ENCODE measurements around the gene EPS8L2.
A peak's percentile ranks its signal among the peaks of the same experiment; 100 is the strongest.

The EPS8L2 gene

GRCh38 chr11:746289-747157, 40.5 kb downstream of the EPS8L2 start:
- DNase-seq (ENCODE audit: low read depth in 1 of 2, low spot score in 1 of 2), result peak in 1 of 2 experiments; percentile 67
- TF ChIP-seq REST (IDR thresholded peaks at IDR 0.05; ENCODE audit: insufficient replicate concordance, low read depth) (no peak), POLR2AphosphoS5 (IDR thresholded peaks at IDR 0.05; ENCODE audit: low read depth) (0 out of 2 replicates have a peak, but pooled peaks have one; percentile 11)
- H3K4me3 ChIP-seq (replicated peaks; ENCODE audit: insufficient read depth, low read length), result peak overlapping the region; percentile 91
- H3K27ac ChIP-seq (replicated peaks), result peak overlapping the region; percentile 92
- H3K27me3 ChIP-seq (ENCODE audit: insufficient read depth, poor library complexity, severe bottlenecking), result no peaks in the 10 kb centered on the region

GRCh38 chr11:747158-748006, 41.4 kb downstream of the EPS8L2 start, which contains the start of gene TALDO1:
Gene TALDO1, plus strand, starts transcription at chr11:747464. Its CDS starts 18 bp downstream, at chr11:747482.
- peak; percentile 77 to 91 for DNase-seq (ENCODE audit: low read depth in 1 of 2, low spot score in 1 of 2)
- Histone ChIP-seq H3K27ac (replicated peaks) (peak within 1 kb of the TSS; percentile 92), H3K27me3 (ENCODE audit: insufficient read depth, poor library complexity, severe bottlenecking) (no peaks in the 10 kb centered on the region), H3K4me3 (replicated peaks; ENCODE audit: insufficient read depth, low read length) (peak within 1 kb of the TSS; percentile 91)
- TF ChIP-seq CTCF (IDR thresholded peaks at IDR 0.05; ENCODE audit: insufficient read depth, low read length), result no peak
- TF ChIP-seq GABPA (IDR thresholded peaks at IDR 0.05; ENCODE audit: low read depth), result no peak
- TF ChIP-seq POLR2AphosphoS5 (IDR thresholded peaks at IDR 0.05; ENCODE audit: low read depth), result no peak; the same call in none of the 2 replicates
- TF ChIP-seq REST (IDR thresholded peaks at IDR 0.05; ENCODE audit: insufficient replicate concordance, low read depth), result no peak
- TF ChIP-seq SPI1 (IDR thresholded peaks at IDR 0.05; ENCODE audit: borderline replicate concordance, low read depth), result no peak

GRCh38 chr11:748007-748359, 42.0 kb downstream of the EPS8L2 start:
- peak; percentile 48 to 51 for DNase-seq (ENCODE audit: low read depth in 1 of 2, low spot score in 1 of 2)
- TF ChIP-seq POLR2AphosphoS5 (IDR thresholded peaks at IDR 0.05; ENCODE audit: low read depth) (no peak; the same call in 1 of the 2 replicates), CTCF (IDR thresholded peaks at IDR 0.05; ENCODE audit: insufficient read depth, low read length) (no peak), REST (IDR thresholded peaks at IDR 0.05; ENCODE audit: insufficient replicate concordance, low read depth) (peak; percentile 58)
- Histone ChIP-seq H3K27me3 (ENCODE audit: insufficient read depth, poor library complexity, severe bottlenecking) (no peaks in the 10 kb centered on the region), H3K27ac (replicated peaks) (peak overlapping the region; percentile 92), H3K4me3 (replicated peaks; ENCODE audit: insufficient read depth, low read length) (peak overlapping the region; percentile 91)

All from HL-60 (cell line).